GM15510 (cell line): ENCODE results near the gene HES2.

Experiments
- POLR2A ChIP-seq: IDR thresholded peaks from 3 replicates; pipeline ENCODE4 v1.6.1; 2011; ENCODE audit warnings: borderline replicate concordance; ENCODE audit not compliant: insufficient read length; ENCODE audit errors: extremely low read depth

HES2 gene

DNA sequence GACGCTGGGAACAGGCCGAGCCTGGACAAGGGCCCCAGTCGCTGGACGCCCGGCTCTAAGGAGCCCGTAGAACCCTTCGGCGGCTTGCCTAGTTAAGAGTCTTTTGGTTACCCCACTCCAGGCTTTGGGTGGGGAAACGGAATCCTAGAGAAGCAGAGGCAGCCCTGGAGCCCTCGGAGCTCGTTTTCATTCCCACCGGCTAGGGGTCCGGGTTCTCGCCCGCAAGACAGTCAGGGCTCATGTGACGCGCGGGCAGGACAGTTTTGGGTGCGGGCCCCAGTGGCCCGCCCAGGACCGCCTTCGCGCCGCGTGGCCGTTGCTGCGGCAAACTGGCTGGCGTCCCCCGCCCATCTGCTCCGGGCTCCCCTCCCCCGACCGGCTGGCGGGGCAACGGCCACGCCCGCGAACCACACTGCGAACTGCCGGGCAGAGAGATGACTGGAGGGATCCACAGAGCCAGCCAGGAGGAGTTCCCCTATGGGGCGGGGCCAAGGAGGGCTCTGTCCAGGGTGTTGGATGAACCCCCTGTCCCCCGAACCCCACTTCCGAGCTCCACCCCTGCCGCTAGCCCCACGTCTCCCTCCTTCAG lies 829 bp upstream of the HES2 start:
- no peak for TF ChIP-seq POLR2A

- no peak for TF ChIP-seq POLR2A
Measured at GRCh38 chr1:6419397-6419803, 319 bp downstream of the HES2 start.

DNA sequence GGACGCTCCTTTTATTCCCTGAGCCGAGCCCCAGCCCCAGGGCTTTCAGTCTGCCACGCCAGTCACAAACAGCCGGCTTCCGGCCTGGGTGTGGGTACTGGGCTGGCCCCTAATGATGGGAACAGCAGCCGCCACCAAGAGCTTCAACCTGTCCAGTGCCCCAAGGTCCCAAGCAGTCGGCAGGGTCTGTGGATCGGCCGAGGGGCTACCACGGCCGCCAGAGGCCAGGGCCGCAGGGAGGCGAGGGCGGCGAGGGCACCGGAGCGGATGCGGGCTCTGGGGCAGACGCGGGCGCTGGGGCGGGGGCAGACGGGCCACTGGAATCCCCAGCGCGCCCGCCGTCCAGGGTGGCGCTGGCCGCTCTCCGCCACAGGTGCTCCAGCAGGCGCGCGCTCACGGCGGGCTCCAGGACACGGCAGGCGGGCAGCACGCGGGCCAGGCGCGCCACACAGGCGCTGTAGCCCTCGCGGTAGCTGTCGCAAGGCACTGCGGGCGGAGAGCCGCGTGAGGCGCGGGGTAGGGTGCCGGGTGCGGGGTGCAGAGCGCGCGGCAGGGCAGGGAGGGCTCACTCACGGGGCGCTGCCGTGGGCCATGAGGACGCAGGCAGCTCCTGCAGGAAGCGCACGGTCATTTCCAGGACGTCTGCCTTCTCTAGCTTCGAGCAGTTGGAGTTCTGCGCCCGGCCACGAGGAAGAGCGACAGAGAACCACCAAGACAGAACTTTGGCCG lies 887 bp downstream of the HES2 start:
- TF ChIP-seq POLR2A, result no peak

- TF ChIP-seq POLR2A, result no peak
Measured at GRCh38 chr1:6417961-6418667, 1.6 kb downstream of the HES2 start.

- TF ChIP-seq POLR2A, result no peak
Measured at GRCh38 chr1:6416906-6417305, 2.8 kb downstream of the HES2 start.

GRCh38 chr1:6416295-6416656 lies 3.4 kb downstream of the HES2 start:
- no peak for TF ChIP-seq POLR2A

DNA sequence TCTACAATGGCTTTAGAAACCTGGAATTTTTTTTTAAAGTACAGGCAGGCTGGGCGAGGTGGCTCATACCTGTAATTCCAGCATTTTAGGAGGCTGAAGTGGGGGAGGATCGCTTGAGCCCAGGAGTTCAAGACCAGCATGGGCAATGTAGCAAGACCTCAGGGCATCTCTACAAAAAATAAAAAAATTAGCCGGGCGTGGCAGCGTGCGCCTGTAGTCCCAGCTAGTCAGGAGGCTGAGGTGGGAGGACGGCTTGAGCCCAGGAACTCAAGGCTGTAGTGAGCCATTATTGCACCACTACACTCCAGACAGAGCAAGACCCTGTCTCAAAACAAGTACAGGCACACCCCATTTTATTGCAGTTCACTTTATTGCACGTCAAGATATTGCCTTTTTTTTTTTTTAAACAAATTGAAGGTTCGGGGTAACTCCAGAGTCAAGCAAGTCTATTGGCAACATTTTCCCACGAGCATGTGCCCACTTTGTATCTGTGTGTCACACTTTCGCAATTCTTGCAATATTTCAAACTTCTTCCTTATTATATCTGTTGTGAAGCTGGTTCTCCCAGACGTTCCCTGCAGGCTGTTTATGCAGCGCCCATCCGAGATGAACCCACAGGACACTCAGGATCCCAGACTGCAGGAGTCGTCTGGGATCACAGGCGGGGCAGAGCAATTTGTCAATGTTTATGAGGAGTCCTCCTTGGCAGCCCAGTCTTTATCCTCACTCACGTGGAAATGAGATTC lies 4.7 kb downstream of the HES2 start:
- no peak for TF ChIP-seq POLR2A

DNA sequence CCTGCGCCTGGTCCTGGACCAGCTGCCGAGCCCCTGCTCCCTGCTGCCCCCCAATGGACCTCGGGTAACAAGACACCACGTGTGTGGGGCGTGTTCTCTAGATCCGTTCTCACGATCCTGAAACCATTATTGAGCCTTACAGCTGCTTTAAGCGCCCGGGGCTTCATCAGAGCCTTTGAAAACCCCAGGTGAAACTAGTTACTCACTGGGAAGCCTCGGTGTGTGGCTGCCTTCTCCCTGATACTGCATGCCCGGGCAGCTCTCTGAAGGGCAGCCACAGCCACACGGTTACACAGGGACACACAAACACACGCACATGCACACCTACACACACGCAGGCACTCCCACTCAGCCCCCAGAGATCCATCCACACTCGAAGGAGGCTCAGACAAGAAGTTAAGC lies 5.3 kb downstream of the HES2 start:
- TF ChIP-seq POLR2A, result no peak

GRCh38 chr1:6412896-6413295 lies 6.8 kb downstream of the HES2 start:
- TF ChIP-seq POLR2A, result no peak

DNA sequence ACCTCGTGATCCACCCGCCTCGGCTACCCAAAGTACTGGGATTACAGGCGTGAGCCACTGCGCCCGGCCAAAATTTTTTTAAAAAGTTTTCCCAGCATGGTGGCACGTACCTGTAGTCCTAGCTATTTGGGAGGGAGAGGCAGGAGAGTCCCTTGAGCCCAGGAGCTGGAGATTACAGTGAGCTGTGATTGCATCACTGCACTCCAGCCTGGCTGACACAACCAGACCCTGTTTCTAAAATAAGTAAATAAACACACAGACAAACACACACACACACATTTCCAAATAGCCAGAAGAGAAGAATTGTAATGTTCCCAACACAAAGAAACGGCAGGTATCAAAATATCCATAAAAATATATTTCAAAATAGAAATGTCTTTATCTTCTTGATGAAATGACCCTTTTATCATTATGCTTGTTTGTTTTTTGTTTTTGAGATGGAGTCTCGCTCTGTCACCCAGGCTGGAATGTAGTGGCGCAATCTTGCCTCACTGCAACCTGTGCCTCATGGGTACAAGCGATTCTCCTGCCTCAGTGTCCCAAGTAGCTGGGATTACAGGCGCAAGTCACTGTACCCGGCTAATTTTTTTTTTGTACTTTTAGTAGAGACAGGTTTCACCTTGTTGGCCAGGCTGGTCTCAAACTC lies 9.3 kb downstream of the HES2 start:
- no peak for TF ChIP-seq POLR2A

- no peak for TF ChIP-seq POLR2A
Measured at GRCh38 chr1:6409733-6410132, 10.0 kb downstream of the HES2 start.

DNA sequence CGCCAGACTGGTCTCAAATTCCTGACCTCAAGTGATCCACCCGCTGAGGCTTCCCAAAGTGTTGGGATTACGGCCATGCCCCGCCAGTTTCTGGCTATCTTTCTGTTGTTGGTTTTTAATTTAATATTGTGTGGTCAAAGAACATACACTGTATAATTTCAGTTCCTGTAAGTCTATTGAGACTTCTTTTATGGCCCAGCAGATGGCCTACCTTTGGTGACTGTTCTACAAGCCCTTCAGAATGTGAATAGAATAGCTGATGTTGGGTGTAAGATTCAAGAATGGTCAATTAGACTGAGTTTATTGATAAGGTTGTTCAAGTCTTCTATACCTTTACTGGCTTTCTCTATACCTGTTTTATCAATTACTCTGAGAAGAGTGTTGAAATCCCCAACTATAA lies 10.7 kb downstream of the HES2 start:
- TF ChIP-seq POLR2A, result no peak

DNA sequence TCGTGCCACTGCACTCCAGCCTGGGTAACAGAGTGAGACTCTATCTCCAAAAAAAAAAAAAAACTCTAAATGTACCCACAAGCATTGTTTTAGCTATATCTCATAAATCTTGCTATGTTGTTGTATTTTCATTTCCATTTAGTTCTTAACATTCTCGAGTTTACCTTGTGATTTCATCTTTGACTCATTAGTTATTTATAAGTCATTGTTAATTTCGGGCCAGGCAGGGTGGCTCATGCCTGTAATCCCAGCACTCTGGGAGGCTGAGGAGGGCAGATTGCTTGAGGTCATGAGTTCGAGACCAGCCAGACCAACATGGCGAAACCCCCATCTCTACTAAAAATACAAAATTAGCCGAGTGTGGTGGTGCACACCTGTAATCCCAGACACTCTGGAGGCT lies 11.7 kb downstream of the HES2 start:
- TF ChIP-seq POLR2A, result no peak

DNA sequence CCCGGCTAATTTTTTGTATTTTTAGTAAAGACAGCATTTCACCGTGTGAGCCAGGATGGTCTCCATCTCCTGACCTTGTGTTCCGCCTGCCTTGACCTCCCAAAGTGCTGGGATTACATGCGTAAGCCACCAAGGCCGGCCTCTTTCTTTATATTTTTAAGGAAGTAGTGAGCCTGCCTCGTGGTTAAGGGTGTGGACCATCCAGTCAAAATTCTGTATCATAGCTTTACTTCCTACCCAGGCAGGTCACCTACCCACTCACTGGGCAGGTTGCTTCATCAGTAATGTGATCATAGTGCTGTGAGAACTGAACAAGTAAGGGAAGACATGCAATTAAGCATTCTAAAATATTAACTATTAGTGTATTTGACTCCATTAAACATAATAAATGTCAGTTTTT lies 18.0 kb downstream of the HES2 start:
- no peak for TF ChIP-seq POLR2A

DNA sequence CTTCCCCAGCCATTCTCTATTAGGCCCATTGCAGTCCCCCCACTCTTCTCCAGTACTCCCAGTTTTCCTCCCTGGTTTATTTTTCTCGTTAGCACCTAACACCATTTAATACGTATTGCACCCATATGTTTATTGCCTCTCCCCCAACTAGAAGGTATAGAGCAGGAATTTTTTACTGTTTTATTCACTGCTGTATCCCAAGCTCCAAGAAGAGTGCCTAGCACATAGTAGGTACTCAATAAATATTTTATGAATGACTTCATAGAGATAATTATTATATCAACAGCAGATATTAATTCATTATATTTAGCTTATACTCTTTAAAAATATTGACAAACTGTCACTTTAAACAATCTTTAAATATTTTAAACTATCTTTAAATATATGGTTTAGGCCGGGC lies 20.4 kb downstream of the HES2 start:
- no peak for TF ChIP-seq POLR2A
